H1 (cell line): ENCODE results near the gene DLK1. TPM values are rescaled to one million over a fixed set of nuclear protein-coding genes. Genes with fewer than 3 reads are reported as not detected.

Experiments
- CTCF ChIA-PET: fragments of 300-600 bp; sonication (Branson Sonifier 250); formaldehyde crosslinking; loops from one replicate; lab custom pipeline; 2021; ENCODE audit not compliant: partially characterized antibody; lab: Charles Lee
- POLR2A ChIA-PET: fragments of 300-600 bp; sonication (Branson Sonifier 250); formaldehyde crosslinking; loops from one replicate; lab custom pipeline; 2021; ENCODE audit warnings: inconsistent platforms; ENCODE audit not compliant: partially characterized antibody; lab: Charles Lee
- DNase-seq, 2 experiments: peaks; one replicate each; pipeline versions ENCODE4 v3.0.0 to v3.0.0-alpha.2; 2010 to 2022; ENCODE audit warnings: low spot score in 2 of 2, low read depth in 1 of 2, mixed read lengths in 1 of 2
- FAIRE-seq: peaks from 2 replicates; lab custom pipeline; 2011; peaks lifted over from hg19 to GRCh38; lab: Jason Lieb, UNC
- H2AFZ ChIP-seq: 2 replicates; pipeline ENCODE4 v1.8.1; 2012; ENCODE audit warnings: low read length, inconsistent platforms
- H2AK5ac ChIP-seq: 2 replicates; pipeline ENCODE4 v1.6.1; 2013; ENCODE audit warnings: low read depth, low read length
- H2BK120ac ChIP-seq: replicated peaks from 2 replicates; pipeline ENCODE3; 2013; ENCODE audit warnings: low read depth, low read length, inconsistent platforms
- H2BK12ac ChIP-seq: 2 replicates; pipeline ENCODE4 v1.6.1; 2013; ENCODE audit warnings: low read depth, low read length
- H2BK15ac ChIP-seq: 2 replicates; pipeline ENCODE4 v1.6.1; 2013; ENCODE audit warnings: low read length
- H2BK20ac ChIP-seq: 2 replicates; pipeline ENCODE4 v1.6.1; 2013; ENCODE audit warnings: low read length
- H2BK5ac ChIP-seq: 2 replicates; pipeline ENCODE4 v1.6.1; 2013; ENCODE audit warnings: low read depth, low read length
- H3K14ac ChIP-seq: 2 replicates; pipeline ENCODE4 v1.6.1; 2013; ENCODE audit warnings: inconsistent platforms; ENCODE audit not compliant: insufficient read length
- H3K18ac ChIP-seq: 2 replicates; pipeline ENCODE4 v1.6.1; 2013; ENCODE audit warnings: low read length; ENCODE audit errors: extremely low read depth
- H3K23ac ChIP-seq: 2 replicates; pipeline ENCODE4 v1.6.1; 2013; ENCODE audit warnings: inconsistent platforms; ENCODE audit not compliant: insufficient read length
- H3K23me2 ChIP-seq: 2 replicates; pipeline ENCODE4 v1.6.1; 2013; ENCODE audit warnings: low read depth, low read length
- H3K27ac ChIP-seq: 2 replicates; pipeline ENCODE4 v1.6.1; 2011; ENCODE audit warnings: low read depth, low read length, inconsistent platforms
- H3K27me3 ChIP-seq, 4 experiments: replicated peaks in 1 of 4; 1 replicate in 1 of 4; 2 replicates in 3 of 4; pipeline versions ENCODE4 v1.6.1 to v1.8.1; 2011 to 2013; ENCODE audit warnings: low read length in 3 of 4, mild to moderate bottlenecking in 3 of 4, inconsistent platforms in 2 of 4, mixed read lengths in 2 of 4, moderate library complexity in 1 of 4; ENCODE audit not compliant: control insufficient read depth in 3 of 4, insufficient read depth in 3 of 4; ENCODE audit errors: extremely low read depth in 1 of 4
- H3K36me3 ChIP-seq, 4 experiments: 2 replicates each; pipeline versions ENCODE4 v1.6.1 to v1.8.1; 2011 to 2013; ENCODE audit warnings: mild to moderate bottlenecking in 4 of 4, low read length in 3 of 4, moderate library complexity in 2 of 4, control low read depth in 1 of 4, inconsistent platforms in 1 of 4; ENCODE audit not compliant: insufficient read depth in 4 of 4, control insufficient read depth in 2 of 4
- H3K4ac ChIP-seq: replicated peaks from 2 replicates; pipeline ENCODE3; 2013; ENCODE audit warnings: low read length, low read depth, mixed read lengths, inconsistent platforms; ENCODE audit not compliant: insufficient read length
- H3K4me1 ChIP-seq, 4 experiments: replicated peaks in 1 of 4; 1 replicate in 1 of 4; 2 replicates in 3 of 4; pipeline versions ENCODE4 v1.6.1 to v1.8.1; 2011 to 2013; ENCODE audit warnings: low read length in 3 of 4, inconsistent platforms in 2 of 4, mixed read lengths in 1 of 4; ENCODE audit not compliant: insufficient read depth in 4 of 4, control insufficient read depth in 3 of 4
- H3K4me2 ChIP-seq, 2 experiments: 2 replicates each; pipeline versions ENCODE4 v1.6.1 to v1.8.1; 2011 to 2013; ENCODE audit warnings: low read depth in 2 of 2, low read length in 2 of 2, control low read depth in 1 of 2, inconsistent platforms in 1 of 2, mild to moderate bottlenecking in 1 of 2; ENCODE audit not compliant: insufficient read depth in 1 of 2
- H3K4me3 ChIP-seq, 4 experiments: fragments of 200-600, 300-600 bp in 1 of 4; sonication (generic), shearing (Covaris generic), sonication (Bioruptor Twin) in 1 of 4; 2 replicates each; pipeline versions ENCODE4 v1.5.1 to v1.8.1; 2011 to 2016; ENCODE audit warnings: low read length in 4 of 4, low read depth in 3 of 4, control low read depth in 2 of 4, inconsistent platforms in 2 of 4, mild to moderate bottlenecking in 2 of 4, mixed read lengths in 1 of 4, moderate library complexity in 1 of 4; ENCODE audit not compliant: insufficient read depth in 2 of 4; ENCODE audit errors: extremely low read depth in 1 of 4
- H3K56ac ChIP-seq: replicated peaks from 2 replicates; pipeline ENCODE3; 2013; ENCODE audit warnings: low read depth, mild to moderate bottlenecking, mixed read lengths, low read length, inconsistent platforms; ENCODE audit not compliant: insufficient read length
- H3K79me1 ChIP-seq: 2 replicates; pipeline ENCODE4 v1.6.1; 2013; ENCODE audit warnings: low read depth, low read length, control low read depth
- H3K79me2 ChIP-seq, 2 experiments: 2 replicates each; pipeline versions ENCODE4 v1.6.1 to v1.8.1; 2012 to 2013; ENCODE audit warnings: low read length in 2 of 2, mild to moderate bottlenecking in 2 of 2, inconsistent platforms in 1 of 2; ENCODE audit not compliant: insufficient read depth in 2 of 2, control insufficient read depth in 1 of 2
- H3K9ac ChIP-seq, 4 experiments: replicated peaks in 1 of 4; 1 replicate in 1 of 4; 2 replicates in 3 of 4; pipeline versions ENCODE4 v1.6.1 to v1.8.1; 2011 to 2013; ENCODE audit warnings: low read depth in 3 of 4, low read length in 3 of 4, control low read depth in 2 of 4, mild to moderate bottlenecking in 2 of 4, moderate library complexity in 2 of 4, inconsistent platforms in 1 of 4; ENCODE audit errors: extremely low read depth in 1 of 4
- H3K9me3 ChIP-seq, 2 experiments: 2 replicates each; pipeline versions ENCODE4 v1.6.1 to v1.8.1; 2012 to 2013; ENCODE audit warnings: mild to moderate bottlenecking in 2 of 2, moderate library complexity in 2 of 2, control low read depth in 1 of 2, inconsistent platforms in 1 of 2, low read depth in 1 of 2, low read length in 1 of 2, mixed read lengths in 1 of 2; ENCODE audit not compliant: insufficient read depth in 2 of 2
- H4K20me1 ChIP-seq, 2 experiments: replicated peaks in 1 of 2; 2 replicates each; pipeline versions ENCODE3 to v1.8.1; 2011 to 2013; ENCODE audit warnings: inconsistent platforms in 2 of 2, low read length in 2 of 2, mild to moderate bottlenecking in 1 of 2; ENCODE audit not compliant: insufficient read depth in 2 of 2, control insufficient read depth in 1 of 2
- H4K5ac ChIP-seq: 2 replicates; pipeline ENCODE4 v1.6.1; 2013; ENCODE audit warnings: low read length, low read depth, mixed read lengths, inconsistent platforms; ENCODE audit not compliant: insufficient read length
- H4K8ac ChIP-seq: 2 replicates; pipeline ENCODE4 v1.8.0; 2013; ENCODE audit warnings: mild to moderate bottlenecking, moderate library complexity, low read length, inconsistent platforms; ENCODE audit not compliant: insufficient read depth; ENCODE audit errors: extremely low read depth
- H4K91ac ChIP-seq: replicated peaks from 2 replicates; pipeline ENCODE3; 2013; ENCODE audit warnings: low read length, mixed read lengths, inconsistent platforms; ENCODE audit not compliant: insufficient read length
- ASH2L ChIP-seq: fragments of 200-600, 300-600 bp; sonication (generic); IDR thresholded peaks from one replicate; pipeline ENCODE4 v1.7.1; 2017; ENCODE audit warnings: low read length
- CHD1 ChIP-seq: IDR thresholded peaks from 2 replicates; pipeline ENCODE4 v1.6.1; 2012; ENCODE audit warnings: low read depth, low read length, improper control_type of control experiment
- CTBP2 ChIP-seq: IDR thresholded peaks from 2 replicates; pipeline ENCODE4 v1.7.0; 2011; ENCODE audit warnings: borderline replicate concordance, mild to moderate bottlenecking, moderate library complexity, mixed read lengths, low read length; ENCODE audit not compliant: insufficient read depth, insufficient read length
- KDM4A ChIP-seq: IDR thresholded peaks from one replicate; pipeline ENCODE4 v1.7.1; 2012; ENCODE audit warnings: low read depth, mild to moderate bottlenecking, moderate library complexity, low read length, inconsistent platforms; ENCODE audit not compliant: severe bottlenecking
- SP2 ChIP-seq: IDR thresholded peaks from 2 replicates; pipeline ENCODE4 v1.6.1; 2012; ENCODE audit warnings: mild to moderate bottlenecking, low read length, inconsistent platforms
- SUZ12 ChIP-seq: fragments of 200-600 bp; sonication (generic); IDR thresholded peaks from 2 replicates; pipeline ENCODE4 v1.6.1; 2012; ENCODE audit warnings: mild to moderate bottlenecking, inconsistent platforms, low read length, moderate library complexity, mixed read lengths
- WGBS, 2 experiments: shearing (Covaris generic) in 1 of 2; methylation state at CpG; one replicate each; pipeline versions ENCODE4 v1.1.6 to v1.1.7; 2013 to 2015; ENCODE audit warnings: low lambda C conversion rate in 2 of 2, mixed read lengths in 2 of 2, inconsistent platforms in 1 of 2, low coverage in 1 of 2, missing lambda C conversion rate in 1 of 2; ENCODE audit not compliant: insufficient replicate concordance in 2 of 2, insufficient coverage in 1 of 2, insufficient read length in 1 of 2; ENCODE audit errors: extremely low coverage in 1 of 2, missing lambda C conversion rate in 1 of 2; 5-methylcytosine and 5-hydroxymethylcytosine counted together
- polyA plus RNA-seq, 7 experiments: library from polyadenylated mRNA; depleted of rRNA in 3 of 7; stranded (reverse) in 5 of 7; unstranded in 2 of 7; fragments of >200 nt in 5 of 7; fragments of 200-250 nt in 2 of 7; gene quantifications; 1 replicate in 5 of 7; 2 replicates in 1 of 7; 4 replicates in 1 of 7; pipeline versions ENCODE4 v1.2.1 to v1.2.3, GENCODE V29; 2011 to 2013; ENCODE audit warnings: missing spikeins in 2 of 7, mixed read lengths in 2 of 7
- total RNA-seq: library from RNA; stranded (reverse); fragmentation: NEBNext Ultra II Directional; extraction: Animal tissue kit (Norgen Biotek cat#: 25700); gene quantifications from 2 replicates; pipeline ENCODE4 v1.2.1, GENCODE V29; 2021

DLK1 gene
- total and polyA plus RNA-seq, 2 of the 8 experiments (the other 6 are each of a cell fraction or from before 2014, with no cell fraction given), result 1.3 to 2.4 TPM

DNA sequence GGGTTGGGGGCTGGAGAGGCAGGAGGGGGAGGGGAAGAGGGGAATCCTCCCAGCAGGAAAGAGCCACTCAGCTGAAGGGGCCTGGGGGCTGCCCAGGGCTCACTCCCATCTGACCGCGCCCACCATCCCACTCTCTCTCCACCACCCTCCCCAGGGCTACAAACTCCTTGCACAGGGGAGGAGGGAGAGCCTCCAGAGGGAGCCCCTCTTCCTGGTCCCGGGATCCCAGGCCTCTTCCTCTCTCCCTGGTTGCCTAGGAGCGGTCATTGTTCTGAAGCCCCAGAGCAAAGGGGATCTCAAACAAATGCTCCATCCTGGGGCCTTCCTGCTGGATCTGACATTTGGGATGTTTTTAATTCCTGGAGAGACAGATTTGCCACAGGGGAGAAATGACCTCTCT lies 39.8 kb upstream of the DLK1 start:
- Histone ChIP-seq H2BK5ac (no peak overlapping the region), H3K56ac (no peak overlapping the region), H2BK20ac (no peak overlapping the region), H3K4me2 (no peak overlapping the region), H3K14ac (no peak overlapping the region), H3K4me1 (peaks cover 0 to 4% (median 1%) of the 10 kb centered on the region in 4 experiments; a peak in 2 of 7 replicates), H3K79me2 (no peaks in the 10 kb centered on the region), H3K36me3 (no peaks in the 10 kb centered on the region), H4K20me1 (no peaks in the 10 kb centered on the region), H4K91ac (no peak overlapping the region), H2BK120ac (no peak overlapping the region), H2BK12ac (no peak overlapping the region), H3K27ac (no peak overlapping the region), H3K23ac (no peak overlapping the region), H3K18ac (no peak overlapping the region), H2AFZ (no peak overlapping the region), H2BK15ac (no peak overlapping the region), H2AK5ac (no peak overlapping the region), H4K8ac (no peak overlapping the region), H3K9ac (no peak overlapping the region), H3K23me2 (no peaks in the 10 kb centered on the region), H3K4ac (no peak overlapping the region), H4K5ac (no peak overlapping the region), H3K79me1 (no peaks in the 10 kb centered on the region; the same call in 1 of the 2 replicates), H3K4me3 (no peak overlapping the region), H3K27me3 (0 out of 7 replicates have a peak, but pooled peaks cover 0 to under 1% (median 0%) of the 10 kb centered on the region in 4 experiments), H3K9me3 (no peaks in the 10 kb centered on the region)
- DNase-seq (no peak), FAIRE-seq (no peak)
- ChIA-PET CTCF (no interaction called here), POLR2A (no interaction called here)
- WGBS, 2 experiments, result 83% methylated on average over 1 of the region's 4 CpGs; no CpG with 5 or more reads in 1 of the 2 experiments
- TF ChIP-seq CTBP2 (no peak), KDM4A (no peak), SP2 (no peak), ASH2L (no peak), CHD1 (no peak), SUZ12 (no peak)
